Endodermal cell (in vitro differentiated cells): ENCODE data around the gene RBM44. TPM values are rescaled to one million over a fixed set of nuclear protein-coding genes. Genes with fewer than 3 reads are reported as not detected.
A peak's percentile ranks its signal among the peaks of the same experiment; 100 is the strongest.

ENCODE experiments used
- DNase-seq: peaks from one replicate; pipeline ENCODE4 v3.0.0-alpha.2; 2017
- H3K27ac ChIP-seq: 2 replicates; pipeline ENCODE4 v1.5.1; 2013; ENCODE audit warnings: mild to moderate bottlenecking, low read depth, low read length, moderate library complexity
- H3K27me3 ChIP-seq: 2 replicates; pipeline ENCODE4 v1.6.1; 2013; ENCODE audit warnings: mild to moderate bottlenecking, low read length, moderate library complexity; ENCODE audit not compliant: insufficient read depth, control insufficient read depth, poor library complexity, severe bottlenecking
- H3K36me3 ChIP-seq: 2 replicates; pipeline ENCODE4 v1.7.0; 2013; ENCODE audit warnings: mild to moderate bottlenecking, low read length, moderate library complexity; ENCODE audit not compliant: control insufficient read depth, insufficient read depth
- H3K4me1 ChIP-seq: one replicate; pipeline ENCODE4 v1.7.0; 2013; ENCODE audit warnings: low read length; ENCODE audit not compliant: control insufficient read depth, insufficient read depth
- H3K4me3 ChIP-seq: 2 replicates; pipeline ENCODE4 v1.5.1; 2013; ENCODE audit warnings: mild to moderate bottlenecking, low read length, moderate library complexity
- H3K9ac ChIP-seq: 2 replicates; pipeline ENCODE4 v1.6.1; 2013; ENCODE audit warnings: mild to moderate bottlenecking, low read length, moderate library complexity; ENCODE audit not compliant: poor library complexity, severe bottlenecking; ENCODE audit errors: extremely low read depth
- H3K9me3 ChIP-seq: 2 replicates; pipeline ENCODE4 v1.6.1; 2013; ENCODE audit warnings: mild to moderate bottlenecking, low read length, moderate library complexity; ENCODE audit not compliant: control insufficient read depth
- H3K27ac Mint-ChIP-seq: 2 replicates; pipeline ENCODE4 v1.8.0; 2020; ENCODE audit warnings: mixed read lengths
- H3K27me3 Mint-ChIP-seq: 2 replicates; pipeline ENCODE4 v1.8.0; 2021; ENCODE audit warnings: mild to moderate bottlenecking, mixed read lengths; ENCODE audit not compliant: insufficient read depth
- H3K36me3 Mint-ChIP-seq: 2 replicates; pipeline ENCODE4 v1.8.0; 2020; ENCODE audit warnings: low read depth, mixed read lengths
- H3K4me1 Mint-ChIP-seq: 2 replicates; pipeline ENCODE4 v1.8.0; 2020; ENCODE audit warnings: mixed read lengths
- H3K4me3 Mint-ChIP-seq: 2 replicates; pipeline ENCODE4 v1.8.0; 2020; ENCODE audit warnings: mild to moderate bottlenecking, moderate library complexity, mixed read lengths
- H3K9me3 Mint-ChIP-seq: 2 replicates; pipeline ENCODE4 v1.8.0; 2020; ENCODE audit warnings: mild to moderate bottlenecking, mixed read lengths
- CTCF ChIP-seq: fragments of 200-600 bp; sonication (generic); conservative IDR thresholded peaks from 2 replicates; pipeline ENCODE4 v1.5.0; 2021; ENCODE audit warnings: antibody characterized with exemption, mild to moderate bottlenecking
- WGBS, 2 experiments: methylation state at CpG; one replicate each; pipeline versions ENCODE4 v1.1.5 to v1.1.7; 2013; ENCODE audit warnings: missing lambda C conversion rate in 2 of 2, mixed read lengths in 1 of 2; ENCODE audit not compliant: insufficient coverage in 1 of 2, insufficient read length in 1 of 2; 5-methylcytosine and 5-hydroxymethylcytosine counted together
- total RNA-seq, 2 donors: library from RNA; stranded (reverse); fragmentation: NEBNext Ultra II Directional in 1 of 2; extraction: Animal tissue kit (Norgen Biotek cat#: 25700) in 1 of 2; gene quantifications; 2 replicates in 1 of 2; 3 replicates in 1 of 2; pipeline ENCODE4 v1.2.1, GENCODE V29; 2021

RBM44 gene
- total RNA-seq, 2 donors from 2014 or later, result 0.42 to 1.2 TPM

DNA sequence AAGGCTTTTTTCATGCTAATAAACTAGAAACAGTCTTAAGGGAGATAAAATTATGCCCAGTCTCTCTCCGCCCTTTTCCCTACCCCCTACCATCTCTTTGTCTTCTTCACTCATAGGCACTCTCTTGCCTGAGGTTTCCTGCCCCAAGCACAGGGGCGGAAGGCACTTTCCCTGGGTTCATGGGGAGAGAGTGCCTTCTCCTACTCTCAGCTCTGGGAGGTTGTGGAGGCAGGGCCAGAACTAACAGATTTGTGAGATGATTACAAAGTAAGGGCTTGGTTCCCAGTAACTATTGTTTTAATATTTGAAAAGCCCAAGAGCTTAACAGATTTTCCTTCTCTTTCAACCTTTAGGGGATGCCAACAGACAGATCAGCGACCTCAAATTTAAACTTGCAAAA is 26.1 kb upstream of the RBM44 start:
- Histone ChIP-seq H3K36me3 (peaks cover 81% of the 10 kb centered on the region), H3K9ac (no peak overlapping the region), H3K27me3 (no peaks in the 10 kb centered on the region), H3K4me3 (no peak overlapping the region), H3K9me3 (peaks cover 7% of the 10 kb centered on the region), H3K4me1 (peaks cover 3% of the 10 kb centered on the region), H3K27ac (no peak overlapping the region)
- DNase-seq, result no peak
- Mint-ChIP-seq H3K4me1 (no peaks in the 10 kb centered on the region), H3K27ac (no peak overlapping the region), H3K27me3 (no peaks in the 10 kb centered on the region), H3K36me3 (peaks cover 59% of the 10 kb centered on the region), H3K9me3 (peaks cover 7% of the 10 kb centered on the region), H3K4me3 (no peak overlapping the region)
- whole genome bisulfite sequencing, 2 experiments, result 80 to 88% methylated on average over 2 to 3 of the region's 3 CpGs
- TF ChIP-seq CTCF, result no peak

DNA sequence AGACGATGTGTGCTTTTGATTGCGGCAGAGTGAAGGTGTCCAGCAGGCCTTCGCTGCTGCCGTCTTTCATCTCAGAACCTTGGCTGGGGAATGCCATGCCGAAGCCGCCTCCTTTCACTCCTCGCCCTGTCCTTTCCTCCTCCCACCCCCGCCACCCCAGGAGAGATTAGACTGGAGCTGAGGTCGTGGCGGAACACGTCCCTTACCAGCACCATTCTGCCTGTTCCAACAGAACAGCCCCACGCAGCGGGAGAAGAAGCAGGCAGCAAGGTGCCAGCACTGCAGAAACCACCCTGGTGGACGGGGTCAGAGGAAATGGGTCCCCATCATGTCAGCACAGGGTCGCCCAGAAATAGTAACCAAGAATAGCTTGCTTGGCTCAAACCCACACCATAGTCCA is 24.8 kb upstream of the RBM44 start:
- Histone ChIP-seq H3K4me1 (peaks cover 3% of the 10 kb centered on the region), H3K9me3 (peaks cover 10% of the 10 kb centered on the region), H3K27me3 (no peaks in the 10 kb centered on the region), H3K4me3 (no peak overlapping the region), H3K36me3 (peaks cover 81% of the 10 kb centered on the region), H3K9ac (no peak overlapping the region), H3K27ac (no peak overlapping the region)
- H3K9me3 Mint-ChIP-seq, result peaks cover 9% of the 10 kb centered on the region
- TF ChIP-seq CTCF, result no peak
- 96 to 97% methylated on average over 4 to 15 of the region's 15 CpGs for WGBS, 2 experiments
- H3K36me3 Mint-ChIP-seq, result peaks cover 70% of the 10 kb centered on the region
- no peak overlapping the region for H3K4me3 Mint-ChIP-seq
- DNase-seq, result no peak
- no peaks in the 10 kb centered on the region for H3K4me1 Mint-ChIP-seq
- H3K27ac Mint-ChIP-seq, result no peak overlapping the region
- H3K27me3 Mint-ChIP-seq, result no peaks in the 10 kb centered on the region

GRCh38 chr2:237774811-237775553 is 23.6 kb upstream of the RBM44 start:
- Mint-ChIP-seq H3K27ac (peak overlapping the region; percentile 76), H3K36me3 (peaks cover 70% of the 10 kb centered on the region), H3K27me3 (no peaks in the 10 kb centered on the region), H3K4me3 (no peak overlapping the region), H3K9me3 (peaks cover 9% of the 10 kb centered on the region), H3K4me1 (no peaks in the 10 kb centered on the region)
- 88 to 89% methylated on average over 11 to 13 of the region's 13 CpGs for WGBS, 2 experiments
- Histone ChIP-seq H3K4me3 (no peak overlapping the region), H3K36me3 (peaks cover 81% of the 10 kb centered on the region), H3K27me3 (no peaks in the 10 kb centered on the region), H3K9ac (no peak overlapping the region), H3K9me3 (peaks cover 10% of the 10 kb centered on the region), H3K27ac (no peak overlapping the region), H3K4me1 (peaks cover 3% of the 10 kb centered on the region)
- peak; percentile 90 for DNase-seq
- peak; percentile 86 for TF ChIP-seq CTCF
